COR-L47 (cell line): Measurements from ENCODE around the gene MTNR1A.

ENCODE experiments used
- DNase-seq: peaks from one replicate; lab custom pipeline; 2025; lab: John Stamatoyannopoulos, UW

The MTNR1A gene

DNA sequence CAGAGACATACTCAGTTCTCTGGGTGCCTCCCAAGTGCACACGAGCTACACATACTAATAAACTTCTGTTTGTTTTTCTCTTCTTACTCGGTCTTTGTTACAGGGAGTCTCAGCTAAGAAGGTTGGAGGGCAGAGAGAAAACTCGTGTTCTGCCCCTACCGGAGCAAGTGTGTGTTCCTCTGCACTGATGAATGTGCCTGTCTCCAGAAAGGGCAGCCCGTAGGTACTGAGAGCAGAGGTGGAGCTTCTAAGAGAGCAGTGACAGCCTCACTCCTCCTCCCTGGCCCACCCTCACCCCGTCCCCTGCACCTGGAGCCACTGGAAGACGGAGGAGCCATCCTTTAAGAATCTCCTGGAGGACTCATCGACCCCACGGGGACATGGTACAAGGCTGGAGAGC is 67.6 kb downstream of the MTNR1A start:
- DNase-seq, result no peak

DNA sequence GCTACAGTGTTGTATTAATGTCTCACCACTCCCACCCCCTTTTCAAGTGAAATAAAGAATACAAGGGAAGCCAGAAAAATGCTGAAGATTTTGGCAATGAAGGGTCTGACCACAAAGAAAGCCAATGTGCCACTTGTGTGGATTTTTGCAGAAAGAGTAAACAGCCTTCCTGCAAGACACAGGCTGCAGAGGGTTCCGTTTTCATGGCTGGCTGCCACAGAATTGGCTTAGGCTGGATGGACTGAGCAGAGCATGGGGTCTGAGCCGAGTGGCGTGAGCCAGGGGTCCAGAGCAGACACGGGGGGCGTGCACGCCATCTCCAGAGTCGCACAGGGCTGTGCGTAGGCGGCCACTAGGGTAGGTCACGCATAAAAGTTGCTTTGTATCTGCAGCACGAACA is 69.2 kb downstream of the MTNR1A start:
- no peak for DNase-seq

DNA sequence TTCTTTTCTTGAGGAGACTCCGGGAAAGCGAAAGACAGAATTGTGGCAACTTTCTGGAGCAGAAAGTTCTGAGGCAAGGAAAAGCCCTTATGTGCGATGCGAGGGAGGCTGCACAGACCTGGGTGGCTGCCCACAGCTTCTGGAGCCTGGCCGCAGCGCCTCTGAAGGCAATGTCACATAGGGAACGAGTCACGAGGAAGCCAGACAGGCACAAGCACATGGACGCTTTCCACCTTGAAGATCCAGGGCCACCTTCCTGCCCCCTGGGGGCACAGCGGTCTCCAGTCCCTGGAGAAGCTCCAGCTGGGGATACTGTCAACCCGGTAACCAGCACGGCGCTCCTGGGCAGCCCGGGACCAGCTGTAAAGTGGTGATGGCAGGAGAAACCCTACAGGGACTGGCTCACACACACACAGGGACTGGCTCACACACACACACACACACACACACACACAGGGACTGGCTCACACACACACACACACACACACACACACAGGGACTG is 69.8 kb downstream of the MTNR1A start:
- no peak for DNase-seq

DNA sequence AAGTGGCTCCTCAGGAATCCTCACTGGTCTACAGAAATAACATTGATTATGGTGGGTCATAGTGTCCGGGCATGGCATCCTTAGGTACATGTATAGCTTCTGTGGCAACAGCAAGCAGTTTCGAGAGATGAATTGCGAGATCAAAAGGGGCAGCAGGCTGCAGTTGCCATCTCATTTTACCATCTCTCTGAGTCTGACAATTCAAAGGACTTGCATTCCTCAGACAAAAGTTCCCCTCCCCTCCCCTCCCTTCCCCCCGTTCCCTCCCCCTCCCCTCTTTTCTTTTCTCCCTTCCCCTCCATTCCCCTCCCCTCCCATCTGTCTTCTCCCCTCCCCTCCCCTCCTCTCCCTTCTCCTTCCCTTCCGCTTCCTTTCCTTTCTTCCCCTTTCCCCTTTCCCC is 70.2 kb downstream of the MTNR1A start:
- no peak for DNase-seq

DNA sequence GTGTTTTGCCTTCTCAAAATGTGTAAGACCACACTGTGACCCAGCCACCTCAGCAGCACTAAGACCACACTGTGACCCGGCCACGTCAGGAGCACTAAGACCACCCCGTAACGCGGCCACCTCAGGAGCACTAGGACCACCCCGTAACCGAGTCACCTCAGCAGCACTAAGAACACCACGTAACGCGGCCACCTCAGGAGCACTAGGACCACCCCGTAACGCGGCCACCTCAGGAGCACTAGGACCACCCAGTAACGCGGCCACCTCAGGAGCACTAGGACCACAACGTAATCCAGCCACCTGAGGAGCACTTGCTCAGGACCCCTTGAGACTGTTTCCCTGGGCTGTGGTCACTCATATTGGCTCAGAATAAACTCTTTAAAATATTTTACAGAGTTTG is 71.7 kb downstream of the MTNR1A start:
- DNase-seq, result no peak
